A549 (cell line): ENCODE results near the gene RNF217.

Experiments used
- CHD2 ChIP-seq: fragments of 150-350 bp; IDR thresholded peaks from 2 replicates; pipeline ENCODE4 v1.6.1; 2014; ENCODE audit warnings: low read length; ENCODE audit not compliant: partially characterized antibody
- JUN ChIP-seq, 2 experiments: fragments of >200 bp; sonication (Bioruptor Twin); formaldehyde crosslinking; IDR thresholded peaks; 2 replicates in 1 of 2; 3 replicates in 1 of 2; pipeline ENCODE4 v1.6.1; 2016 to 2017
- MYC ChIP-seq: IDR thresholded peaks from 2 replicates; pipeline ENCODE4 v1.6.1; 2012; ENCODE audit warnings: mild to moderate bottlenecking, inconsistent platforms, low read length, improper control_type of control experiment, borderline replicate concordance
- POLR2A ChIP-seq: IDR thresholded peaks from 2 replicates; pipeline ENCODE4 v1.6.1; 2012; ENCODE audit warnings: mild to moderate bottlenecking, low read length
- SMC3 ChIP-seq: fragments of >200 bp; sonication (Bioruptor Twin); formaldehyde crosslinking; IDR thresholded peaks from 3 replicates; pipeline ENCODE4 v1.6.1; 2018; ENCODE audit warnings: inconsistent platforms
- TF ChIP-seq, protein P1 (sequence below): fragments of >200 bp; sonication (Bioruptor Twin); formaldehyde crosslinking; IDR thresholded peaks from 3 replicates; pipeline ENCODE4 v1.5.1; 2016
- TF ChIP-seq, protein P2 (sequence below): fragments of 200-600 bp; sonication (generic); IDR thresholded peaks from 2 replicates; pipeline ENCODE4 v1.6.1; 2016; ENCODE audit warnings: antibody characterized with exemption, mild to moderate bottlenecking, moderate library complexity

DNA sequence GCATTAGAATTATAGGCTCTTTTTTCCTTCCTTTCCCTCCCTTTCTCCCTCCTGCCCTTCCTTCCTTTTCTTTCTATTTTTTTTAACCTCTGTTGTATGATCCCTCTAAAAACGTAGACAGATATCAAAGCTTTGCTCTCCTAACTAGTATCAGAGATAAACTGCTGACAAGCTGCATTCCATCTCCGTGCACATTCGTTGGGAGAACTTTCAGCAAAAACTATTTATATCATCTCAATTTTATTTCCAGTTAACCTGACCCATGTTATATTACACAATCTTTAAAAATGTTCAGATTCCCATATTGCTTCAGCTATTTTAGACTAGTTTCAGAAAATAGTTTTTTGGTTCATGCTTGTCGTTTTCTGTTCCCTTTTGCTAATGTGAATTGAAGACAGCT is 47.3 kb downstream of the RNF217 start:
- no peak for TF ChIP-seq POLR2A
- TF ChIP-seq, protein P1, sequence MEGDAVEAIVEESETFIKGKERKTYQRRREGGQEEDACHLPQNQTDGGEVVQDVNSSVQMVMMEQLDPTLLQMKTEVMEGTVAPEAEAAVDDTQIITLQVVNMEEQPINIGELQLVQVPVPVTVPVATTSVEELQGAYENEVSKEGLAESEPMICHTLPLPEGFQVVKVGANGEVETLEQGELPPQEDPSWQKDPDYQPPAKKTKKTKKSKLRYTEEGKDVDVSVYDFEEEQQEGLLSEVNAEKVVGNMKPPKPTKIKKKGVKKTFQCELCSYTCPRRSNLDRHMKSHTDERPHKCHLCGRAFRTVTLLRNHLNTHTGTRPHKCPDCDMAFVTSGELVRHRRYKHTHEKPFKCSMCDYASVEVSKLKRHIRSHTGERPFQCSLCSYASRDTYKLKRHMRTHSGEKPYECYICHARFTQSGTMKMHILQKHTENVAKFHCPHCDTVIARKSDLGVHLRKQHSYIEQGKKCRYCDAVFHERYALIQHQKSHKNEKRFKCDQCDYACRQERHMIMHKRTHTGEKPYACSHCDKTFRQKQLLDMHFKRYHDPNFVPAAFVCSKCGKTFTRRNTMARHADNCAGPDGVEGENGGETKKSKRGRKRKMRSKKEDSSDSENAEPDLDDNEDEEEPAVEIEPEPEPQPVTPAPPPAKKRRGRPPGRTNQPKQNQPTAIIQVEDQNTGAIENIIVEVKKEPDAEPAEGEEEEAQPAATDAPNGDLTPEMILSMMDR: no peak
- no peak for TF ChIP-seq MYC
- TF ChIP-seq SMC3: no peak
- no peak for TF ChIP-seq JUN (IDR thresholded peaks at IDR 0.05)
- TF ChIP-seq, protein P2, sequence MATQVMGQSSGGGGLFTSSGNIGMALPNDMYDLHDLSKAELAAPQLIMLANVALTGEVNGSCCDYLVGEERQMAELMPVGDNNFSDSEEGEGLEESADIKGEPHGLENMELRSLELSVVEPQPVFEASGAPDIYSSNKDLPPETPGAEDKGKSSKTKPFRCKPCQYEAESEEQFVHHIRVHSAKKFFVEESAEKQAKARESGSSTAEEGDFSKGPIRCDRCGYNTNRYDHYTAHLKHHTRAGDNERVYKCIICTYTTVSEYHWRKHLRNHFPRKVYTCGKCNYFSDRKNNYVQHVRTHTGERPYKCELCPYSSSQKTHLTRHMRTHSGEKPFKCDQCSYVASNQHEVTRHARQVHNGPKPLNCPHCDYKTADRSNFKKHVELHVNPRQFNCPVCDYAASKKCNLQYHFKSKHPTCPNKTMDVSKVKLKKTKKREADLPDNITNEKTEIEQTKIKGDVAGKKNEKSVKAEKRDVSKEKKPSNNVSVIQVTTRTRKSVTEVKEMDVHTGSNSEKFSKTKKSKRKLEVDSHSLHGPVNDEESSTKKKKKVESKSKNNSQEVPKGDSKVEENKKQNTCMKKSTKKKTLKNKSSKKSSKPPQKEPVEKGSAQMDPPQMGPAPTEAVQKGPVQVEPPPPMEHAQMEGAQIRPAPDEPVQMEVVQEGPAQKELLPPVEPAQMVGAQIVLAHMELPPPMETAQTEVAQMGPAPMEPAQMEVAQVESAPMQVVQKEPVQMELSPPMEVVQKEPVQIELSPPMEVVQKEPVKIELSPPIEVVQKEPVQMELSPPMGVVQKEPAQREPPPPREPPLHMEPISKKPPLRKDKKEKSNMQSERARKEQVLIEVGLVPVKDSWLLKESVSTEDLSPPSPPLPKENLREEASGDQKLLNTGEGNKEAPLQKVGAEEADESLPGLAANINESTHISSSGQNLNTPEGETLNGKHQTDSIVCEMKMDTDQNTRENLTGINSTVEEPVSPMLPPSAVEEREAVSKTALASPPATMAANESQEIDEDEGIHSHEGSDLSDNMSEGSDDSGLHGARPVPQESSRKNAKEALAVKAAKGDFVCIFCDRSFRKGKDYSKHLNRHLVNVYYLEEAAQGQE: no peak
- no peak for TF ChIP-seq CHD2
